GM23338 (cell line): ENCODE results near the gene COBLL1.

ENCODE experiments used
- CREB1 ChIP-seq: fragments of 250-450 bp; sonication (Bioruptor Pico); IDR thresholded peaks from 2 replicates; pipeline ENCODE4 v1.5.0; 2020; ENCODE audit warnings: low read depth, mild to moderate bottlenecking, moderate library complexity
- POLR2AphosphoS5 ChIP-seq: IDR thresholded peaks from 2 replicates; pipeline ENCODE4 v1.6.1; 2016; ENCODE audit warnings: antibody characterized with exemption, low read depth
- ZNF114 ChIP-seq: fragments of 250-450 bp; sonication (Bioruptor Pico); IDR thresholded peaks from 2 replicates; pipeline ENCODE4 v1.5.0; 2020; ENCODE audit warnings: mild to moderate bottlenecking, moderate library complexity
- TF ChIP-seq, protein P1 (sequence below), 2 experiments: fragments of 200-600 bp in 1 of 2; sonication (generic) in 1 of 2; conservative IDR thresholded peaks; 2 replicates each; pipeline versions ENCODE4 v1.5.1 to v1.6.1; 2016 to 2017; ENCODE audit warnings: antibody characterized with exemption in 2 of 2, low read depth in 2 of 2, mild to moderate bottlenecking in 2 of 2, moderate library complexity in 1 of 2

DNA sequence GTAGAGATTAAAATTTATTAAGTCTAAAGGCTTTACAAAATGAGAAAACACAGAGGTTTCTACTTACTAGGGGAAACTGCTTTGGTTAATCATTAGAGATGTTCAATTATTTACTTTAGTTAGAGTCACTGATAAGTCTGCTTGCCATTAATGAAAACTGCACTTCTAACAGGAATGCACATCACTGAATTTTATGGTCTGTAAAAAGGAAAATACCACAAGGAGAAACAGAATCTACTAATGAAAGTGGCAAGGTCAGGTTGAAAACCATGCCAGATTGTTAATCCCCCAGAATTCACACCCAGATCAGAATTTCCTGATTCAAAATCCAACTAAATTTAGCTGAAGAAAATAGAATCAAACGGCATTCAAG is 129.9 kb downstream of the COBLL1 start:
- TF ChIP-seq, protein P1, sequence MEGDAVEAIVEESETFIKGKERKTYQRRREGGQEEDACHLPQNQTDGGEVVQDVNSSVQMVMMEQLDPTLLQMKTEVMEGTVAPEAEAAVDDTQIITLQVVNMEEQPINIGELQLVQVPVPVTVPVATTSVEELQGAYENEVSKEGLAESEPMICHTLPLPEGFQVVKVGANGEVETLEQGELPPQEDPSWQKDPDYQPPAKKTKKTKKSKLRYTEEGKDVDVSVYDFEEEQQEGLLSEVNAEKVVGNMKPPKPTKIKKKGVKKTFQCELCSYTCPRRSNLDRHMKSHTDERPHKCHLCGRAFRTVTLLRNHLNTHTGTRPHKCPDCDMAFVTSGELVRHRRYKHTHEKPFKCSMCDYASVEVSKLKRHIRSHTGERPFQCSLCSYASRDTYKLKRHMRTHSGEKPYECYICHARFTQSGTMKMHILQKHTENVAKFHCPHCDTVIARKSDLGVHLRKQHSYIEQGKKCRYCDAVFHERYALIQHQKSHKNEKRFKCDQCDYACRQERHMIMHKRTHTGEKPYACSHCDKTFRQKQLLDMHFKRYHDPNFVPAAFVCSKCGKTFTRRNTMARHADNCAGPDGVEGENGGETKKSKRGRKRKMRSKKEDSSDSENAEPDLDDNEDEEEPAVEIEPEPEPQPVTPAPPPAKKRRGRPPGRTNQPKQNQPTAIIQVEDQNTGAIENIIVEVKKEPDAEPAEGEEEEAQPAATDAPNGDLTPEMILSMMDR (conservative IDR thresholded peaks at IDR 0.05; ENCODE audit: low read depth in 2 of 2): no peak
- no peak for TF ChIP-seq CREB1 (CRISPR knock-in tag)
- no peak for TF ChIP-seq POLR2AphosphoS5
- TF ChIP-seq ZNF114 (CRISPR knock-in tag): no peak
